GM21737 (cell line): ENCODE data around the gene DNAH1.

Experiments used
- ATAC-seq: cut with Tn5 transposase; IDR thresholded peaks from one replicate; pipeline ENCODE4 v1.9.1; 2021; ENCODE audit warnings: mild to moderate bottlenecking, moderate library complexity; ENCODE audit not compliant: unreplicated experiment

Gene DNAH1

DNA sequence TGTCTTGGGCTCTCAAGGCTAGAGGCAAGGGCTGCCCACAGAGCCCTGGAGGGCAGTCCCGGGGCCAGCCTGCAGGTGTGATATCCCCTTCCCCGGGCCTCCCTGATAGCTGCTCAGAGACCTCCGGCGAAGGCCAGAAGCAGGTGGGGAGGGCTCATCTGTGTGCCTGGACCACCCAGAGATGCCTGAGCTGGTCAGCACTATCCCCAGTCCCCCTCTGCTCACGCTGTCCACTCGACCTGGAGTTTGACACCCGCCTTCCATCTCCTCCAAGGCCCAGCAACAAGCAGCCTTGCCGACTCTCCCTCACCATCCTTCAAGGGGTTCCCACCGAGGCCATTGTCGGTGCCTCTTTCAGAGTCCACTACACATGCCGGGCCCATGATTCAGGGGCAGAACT is 39.4 kb downstream of the DNAH1 start:
- ATAC-seq = no peak

DNA sequence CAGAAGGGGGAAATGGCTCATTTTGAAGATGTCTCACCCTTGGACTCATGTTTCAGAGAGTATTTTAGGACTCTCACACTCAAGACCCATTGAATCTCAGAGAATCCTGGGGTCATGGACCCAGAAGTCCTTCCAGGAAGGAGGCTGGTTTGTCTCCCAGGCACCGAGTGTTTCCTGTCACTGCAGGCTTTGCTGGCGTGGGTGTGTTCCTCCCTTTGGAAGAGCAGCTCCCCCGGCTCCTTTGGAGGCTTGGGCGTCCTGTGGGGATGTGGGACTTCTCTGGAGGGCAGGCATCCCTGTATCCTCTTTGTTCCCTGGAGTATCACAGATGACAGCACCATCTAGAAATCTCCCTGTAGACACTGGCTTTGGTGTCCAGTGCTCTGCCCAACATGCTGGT is 40.0 kb downstream of the DNAH1 start:
- no peak for ATAC-seq

DNA sequence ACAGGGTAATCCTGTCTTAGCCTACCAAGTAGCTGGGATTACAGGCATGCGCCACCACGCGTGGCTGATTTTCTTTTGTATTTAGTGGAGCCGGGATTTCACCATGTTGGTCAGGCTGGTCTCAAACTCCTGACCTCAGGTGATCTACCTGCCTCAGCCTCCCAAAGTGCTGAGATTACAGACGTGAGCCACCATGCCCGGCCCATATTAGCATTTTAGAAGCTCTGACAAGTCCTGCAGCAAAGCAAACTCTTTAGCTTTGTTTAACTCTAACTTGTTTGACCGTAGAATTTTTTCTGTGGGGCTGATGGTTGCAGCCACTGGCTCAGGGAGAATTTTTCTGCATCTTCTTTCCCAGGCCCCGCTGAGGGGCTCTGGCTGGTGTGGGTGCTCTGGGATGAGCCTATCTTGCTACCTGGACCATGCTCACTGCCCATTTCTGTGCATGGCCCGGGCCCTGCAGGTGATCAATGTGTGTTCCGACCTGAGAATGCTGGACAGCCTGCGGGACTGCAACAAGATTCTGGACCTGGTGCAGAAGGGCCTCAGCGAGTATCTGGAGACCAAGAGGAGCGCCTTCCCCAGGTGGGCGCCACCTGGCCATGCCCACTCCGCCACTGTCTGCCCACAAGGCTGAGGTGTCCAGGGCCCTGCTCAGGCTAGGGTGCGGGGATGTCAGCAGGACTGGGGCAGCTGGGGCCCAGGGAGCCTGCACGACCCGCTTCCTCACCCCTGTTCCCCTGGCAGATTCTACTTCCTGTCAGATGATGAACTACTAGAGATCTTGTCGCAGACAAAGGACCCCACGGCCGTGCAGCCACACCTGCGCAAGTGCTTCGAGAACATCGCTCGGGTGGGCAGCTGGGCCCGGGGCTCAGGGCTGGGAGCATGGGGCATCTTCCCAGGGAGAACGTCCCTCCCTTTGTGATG is 41.3 kb downstream of the DNAH1 start:
- no peak for ATAC-seq

DNA sequence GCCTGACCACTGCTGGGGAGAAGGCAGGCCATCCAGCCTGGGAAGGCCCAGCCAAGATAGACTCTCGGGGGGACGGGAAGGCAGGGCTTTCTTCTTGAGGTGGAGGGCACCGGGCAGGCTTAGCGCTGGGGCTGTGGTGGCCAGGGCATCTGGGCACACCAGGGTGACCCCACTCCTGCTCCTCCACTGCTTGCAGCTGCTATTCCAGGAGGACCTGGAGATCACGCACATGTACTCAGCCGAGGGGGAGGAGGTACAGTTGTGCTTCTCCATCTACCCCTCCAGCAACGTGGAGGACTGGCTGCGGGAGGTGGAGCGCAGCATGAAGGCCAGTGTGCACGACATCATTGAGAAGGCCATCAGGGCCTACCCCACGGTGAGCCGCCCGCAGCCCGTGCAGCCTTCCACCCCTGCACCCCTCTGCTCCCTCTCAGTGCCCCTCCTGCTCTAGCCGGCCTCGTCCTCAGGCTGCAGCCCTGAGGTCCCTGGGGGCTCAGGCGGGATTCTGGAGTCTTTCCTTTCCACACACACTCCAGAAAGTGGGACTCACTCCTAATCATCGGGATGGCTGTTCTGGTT is 42.3 kb downstream of the DNAH1 start:
- ATAC-seq = no peak

DNA sequence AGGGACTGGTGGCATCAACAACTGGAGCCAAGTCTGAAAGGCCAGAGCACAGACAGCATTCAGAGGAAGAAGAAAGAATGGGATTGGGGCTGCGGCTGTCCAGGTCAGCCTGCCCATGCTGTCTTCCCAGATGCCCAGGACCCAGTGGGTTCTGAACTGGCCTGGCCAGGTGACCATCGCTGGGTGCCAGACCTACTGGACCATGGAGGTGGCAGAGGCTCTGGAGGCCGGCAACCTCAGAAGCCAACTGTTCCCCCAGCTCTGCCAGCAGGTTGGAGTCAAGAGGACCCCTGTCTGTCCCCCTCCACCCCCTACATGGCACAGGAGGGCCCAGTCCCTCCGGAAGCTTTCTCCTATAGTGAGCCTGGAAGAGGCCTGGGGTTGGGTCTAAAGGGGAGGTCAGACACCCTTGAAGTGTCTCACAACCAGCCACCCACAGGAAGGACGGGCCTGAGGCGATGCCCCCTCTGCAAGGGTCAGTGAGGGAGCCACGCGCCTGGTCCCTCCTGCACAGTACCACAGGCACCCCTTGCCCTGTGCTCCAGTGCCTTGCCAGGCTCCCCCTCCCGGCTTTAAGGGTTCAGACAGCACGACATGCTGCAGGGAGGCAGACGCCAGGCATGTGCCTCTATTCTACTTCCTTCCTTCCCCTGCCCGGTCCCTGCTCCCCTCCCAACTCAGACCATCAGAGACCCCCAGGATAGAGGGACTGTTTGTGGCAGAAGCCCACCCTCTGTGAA is 43.2 kb downstream of the DNAH1 start:
- ATAC-seq = no peak

DNA sequence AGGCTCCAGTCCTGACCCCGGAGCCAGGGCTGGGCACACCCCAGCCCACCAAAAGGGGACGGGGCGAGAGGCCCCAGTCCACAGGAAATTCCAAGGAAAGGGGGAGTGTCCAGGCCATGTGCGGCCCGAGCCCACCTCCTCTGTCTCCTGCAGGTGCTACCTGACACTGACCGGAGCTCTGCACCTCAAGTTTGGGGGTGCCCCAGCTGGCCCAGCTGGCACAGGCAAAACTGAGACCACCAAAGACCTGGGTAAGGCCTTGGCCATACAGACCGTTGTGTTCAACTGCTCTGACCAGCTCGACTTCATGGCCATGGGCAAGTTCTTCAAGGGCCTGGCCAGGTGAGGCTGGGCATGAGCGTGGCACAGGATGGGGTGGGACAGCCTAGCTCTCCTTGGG is 44.9 kb downstream of the DNAH1 start:
- ATAC-seq = no peak

DNA sequence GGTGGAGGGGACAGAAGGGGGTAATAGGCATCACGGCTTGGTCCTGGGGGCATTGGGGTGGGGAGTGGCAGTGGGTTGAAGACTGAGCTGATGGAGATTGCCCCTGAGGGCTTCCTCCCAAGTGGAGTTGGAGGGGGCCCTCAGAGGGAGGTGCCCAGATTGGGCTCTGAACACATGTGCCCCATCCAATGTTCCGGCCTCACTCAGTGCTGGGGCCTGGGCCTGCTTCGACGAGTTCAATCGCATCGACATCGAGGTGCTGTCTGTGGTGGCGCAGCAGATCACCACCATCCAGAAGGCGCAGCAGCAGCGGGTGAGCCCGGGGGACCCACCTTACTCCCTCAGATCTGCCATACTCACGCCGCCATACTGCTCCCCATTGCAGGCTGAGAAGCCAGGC is 45.3 kb downstream of the DNAH1 start:
- ATAC-seq = no peak

DNA sequence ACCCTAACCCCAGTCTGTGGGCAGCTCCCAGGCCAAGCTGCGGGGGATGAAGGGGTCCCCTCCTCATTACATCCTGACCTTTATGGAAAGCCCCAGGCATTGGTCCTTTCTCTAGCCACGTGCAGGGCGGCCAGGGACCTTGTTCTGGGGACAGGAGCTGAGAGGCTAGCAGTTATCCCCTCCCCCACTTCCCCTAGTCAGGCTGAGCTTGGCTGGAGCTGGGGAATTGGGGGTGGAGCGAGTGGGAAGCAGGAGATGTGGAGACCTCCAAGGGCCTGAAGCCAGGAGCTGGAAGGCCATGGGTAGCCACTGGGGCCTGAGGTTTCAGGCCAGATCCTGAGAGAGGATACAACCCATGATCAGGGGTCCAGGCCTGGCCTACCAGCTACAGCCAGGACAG is 45.8 kb downstream of the DNAH1 start:
- ATAC-seq = no peak

DNA sequence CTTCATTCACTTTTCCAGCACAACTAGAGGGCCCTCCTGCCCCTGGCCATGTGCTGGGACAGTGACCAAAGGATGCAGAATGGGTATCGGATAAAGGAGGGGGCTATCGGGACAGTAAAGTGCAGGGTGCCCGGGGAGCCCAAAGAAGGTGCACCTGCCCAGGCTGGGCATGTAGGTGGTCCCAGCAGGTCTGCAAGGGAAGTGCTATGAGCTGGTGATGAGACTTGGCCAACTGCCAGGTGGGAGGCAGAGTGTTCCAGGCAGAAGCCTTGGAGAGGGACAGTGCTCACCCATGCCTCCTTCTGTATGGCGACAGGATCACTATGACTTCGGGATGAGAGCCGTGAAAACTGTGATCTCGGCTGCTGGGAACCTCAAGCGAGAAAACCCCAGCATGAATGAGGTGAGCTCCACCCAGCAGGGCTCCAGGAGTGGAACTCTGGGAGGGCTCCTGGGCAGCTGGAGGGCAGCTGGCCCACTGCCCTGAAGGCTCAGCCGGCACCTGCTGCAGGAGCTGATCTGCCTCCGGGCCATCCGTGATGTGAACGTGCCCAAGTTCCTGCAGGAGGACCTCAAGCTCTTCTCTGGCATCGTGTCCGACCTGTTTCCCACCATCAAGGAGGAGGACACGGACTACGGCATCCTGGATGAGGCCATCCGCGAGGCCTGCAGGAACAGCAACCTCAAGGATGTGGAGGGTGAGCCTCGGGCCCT is 48.4 kb downstream of the DNAH1 start:
- no peak for ATAC-seq

DNA sequence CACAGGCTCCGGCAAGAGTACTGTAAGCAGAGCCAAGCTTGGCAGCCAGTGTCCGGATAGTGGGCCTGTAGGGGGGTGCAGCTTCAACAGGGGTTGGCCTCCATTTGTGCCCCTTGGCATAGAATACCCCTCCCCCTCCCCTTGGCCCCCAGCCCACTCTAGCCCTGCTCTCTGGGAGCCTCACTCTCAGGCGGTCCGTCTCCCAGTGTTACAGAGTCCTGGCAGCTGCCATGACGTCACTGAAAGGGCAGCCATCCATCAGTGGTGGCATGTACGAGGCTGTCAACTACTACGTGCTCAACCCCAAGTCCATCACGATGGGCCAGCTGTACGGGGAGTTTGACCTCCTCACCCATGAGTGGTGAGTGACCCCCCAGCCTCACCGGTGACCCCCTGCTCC is 50.4 kb downstream of the DNAH1 start:
- ATAC-seq = no peak

DNA sequence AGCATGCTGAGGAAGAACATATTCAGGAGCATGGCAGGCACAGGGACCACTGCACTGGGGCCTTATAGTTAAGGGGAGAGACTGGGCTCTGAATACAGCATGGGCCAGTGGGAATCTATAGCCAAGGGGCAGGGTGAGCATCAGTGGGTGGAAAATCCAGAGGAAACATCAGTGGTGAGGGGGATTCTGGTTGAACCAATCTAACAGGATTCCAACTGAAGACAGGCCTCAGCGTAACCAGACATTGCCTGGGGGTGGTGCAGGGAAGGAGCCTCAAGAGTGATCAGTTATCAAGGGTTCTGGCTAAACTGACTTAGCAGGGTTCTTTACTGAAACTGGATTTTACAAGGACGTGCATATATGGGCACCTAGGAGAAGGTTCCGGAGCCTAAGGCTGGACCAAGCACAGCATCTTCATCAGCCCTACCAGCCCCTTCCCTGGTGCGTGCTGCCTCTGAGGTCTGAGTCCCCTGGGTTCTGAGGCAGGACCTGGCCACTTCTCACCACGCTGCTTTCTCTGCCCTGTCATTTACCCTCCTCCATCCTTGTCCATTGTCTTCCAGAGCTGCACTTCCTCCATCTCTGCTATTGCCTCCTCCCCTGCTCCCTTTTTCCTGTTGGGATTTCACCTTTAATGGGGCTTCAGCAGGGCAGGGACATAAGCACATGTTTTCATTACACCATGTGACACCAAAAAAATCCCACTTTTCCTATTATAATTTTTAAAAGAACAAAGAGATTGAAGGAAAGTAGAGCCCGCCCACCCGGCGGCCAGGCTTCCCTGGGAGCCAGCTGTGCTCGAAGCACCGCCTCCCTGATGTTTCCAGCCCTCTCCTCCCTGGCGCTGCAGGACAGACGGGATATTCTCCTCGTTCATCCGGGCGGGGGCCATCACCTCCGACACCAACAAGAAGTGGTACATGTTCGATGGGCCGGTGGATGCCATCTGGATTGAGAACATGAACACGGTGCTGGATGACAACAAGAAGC is 52.1 kb downstream of the DNAH1 start:
- no peak for ATAC-seq

DNA sequence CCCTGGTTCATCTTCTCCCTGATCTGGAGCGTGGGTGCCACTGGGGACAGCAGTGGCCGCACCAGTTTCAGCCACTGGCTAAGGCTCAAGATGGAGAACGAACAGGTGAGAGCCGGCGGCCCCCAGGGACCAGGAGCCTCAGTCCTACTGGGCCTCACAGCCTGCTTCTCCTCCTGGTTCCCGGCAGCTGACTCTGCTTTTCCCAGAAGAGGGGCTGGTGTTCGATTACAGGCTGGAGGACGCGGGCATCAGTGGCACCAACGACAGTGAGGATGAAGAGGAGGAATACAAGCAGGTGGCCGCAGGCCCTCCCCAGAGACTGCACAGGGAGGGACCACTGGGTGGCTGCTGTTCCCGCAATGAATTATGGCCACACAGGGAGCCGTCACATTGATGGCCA is 54.4 kb downstream of the DNAH1 start:
- no peak for ATAC-seq

DNA sequence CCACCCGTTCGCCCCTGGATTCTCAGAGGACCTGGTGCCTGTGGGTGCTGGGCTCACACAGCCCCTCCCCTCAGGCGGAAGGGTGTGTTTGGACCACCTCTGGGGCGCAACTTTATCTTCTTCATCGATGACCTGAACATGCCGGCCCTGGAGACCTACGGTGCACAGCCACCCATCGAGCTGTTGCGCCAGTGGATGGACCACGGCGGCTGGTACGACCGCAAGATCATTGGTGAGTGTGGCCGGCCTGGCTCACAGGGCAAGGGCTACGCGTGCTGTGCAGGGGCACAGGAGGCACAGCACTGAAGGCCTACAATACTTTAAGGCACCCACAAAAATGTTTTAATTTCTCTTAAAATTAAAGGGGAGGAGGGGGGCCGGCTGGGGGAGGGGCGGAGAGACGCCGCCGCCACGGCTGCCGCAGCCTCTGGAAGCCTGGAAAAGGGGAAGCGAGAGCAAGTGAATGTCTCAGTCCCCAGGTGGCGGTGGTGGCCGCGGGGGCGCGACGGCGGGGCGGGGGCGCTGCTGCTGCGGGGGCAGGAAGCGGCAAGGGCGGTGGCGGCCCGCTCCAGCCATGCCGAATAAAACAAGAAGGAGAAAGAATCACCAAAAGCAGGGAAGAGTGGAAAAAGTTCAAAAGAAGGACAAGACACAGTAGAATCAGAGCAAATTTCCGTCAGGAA is 56.8 kb downstream of the DNAH1 start:
- ATAC-seq = no peak

DNA sequence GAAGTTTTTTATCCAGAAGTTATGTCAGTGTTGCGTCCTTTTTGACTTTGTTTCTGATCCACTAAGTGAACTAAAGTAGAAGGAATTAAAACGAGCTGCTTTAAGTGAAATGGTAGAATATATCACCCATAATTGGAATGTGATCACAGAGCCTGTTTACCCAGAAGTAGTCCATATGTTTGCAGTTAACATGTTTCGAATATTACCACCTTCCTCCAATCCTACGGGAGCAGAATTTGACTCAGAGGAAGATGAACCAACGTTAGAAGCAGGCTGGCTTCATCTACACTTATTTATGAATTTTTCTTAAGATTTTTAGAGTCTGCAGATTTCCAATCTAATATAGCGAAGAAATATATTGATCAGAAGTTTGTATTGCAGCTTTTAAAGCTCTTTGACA is 57.6 kb downstream of the DNAH1 start:
- ATAC-seq = no peak

DNA sequence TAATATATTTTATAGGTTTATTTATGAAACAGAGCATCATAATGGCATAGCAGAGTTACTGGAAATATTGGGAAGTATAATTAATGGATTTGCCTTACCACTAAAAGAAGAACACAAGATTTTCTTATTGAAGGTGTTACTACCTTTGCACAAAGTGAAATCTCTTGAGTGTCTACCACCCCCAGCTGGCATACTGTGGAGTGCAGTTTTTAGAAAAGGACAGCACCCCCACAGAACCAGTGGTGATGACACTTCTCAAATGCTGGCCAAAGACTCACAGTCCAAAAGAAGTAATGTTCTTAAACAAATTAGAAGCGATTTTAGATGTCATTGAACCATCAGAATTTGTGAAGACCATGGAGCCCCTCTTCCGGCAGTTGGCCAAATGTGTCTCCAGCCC is 58.1 kb downstream of the DNAH1 start:
- ATAC-seq = no peak

DNA sequence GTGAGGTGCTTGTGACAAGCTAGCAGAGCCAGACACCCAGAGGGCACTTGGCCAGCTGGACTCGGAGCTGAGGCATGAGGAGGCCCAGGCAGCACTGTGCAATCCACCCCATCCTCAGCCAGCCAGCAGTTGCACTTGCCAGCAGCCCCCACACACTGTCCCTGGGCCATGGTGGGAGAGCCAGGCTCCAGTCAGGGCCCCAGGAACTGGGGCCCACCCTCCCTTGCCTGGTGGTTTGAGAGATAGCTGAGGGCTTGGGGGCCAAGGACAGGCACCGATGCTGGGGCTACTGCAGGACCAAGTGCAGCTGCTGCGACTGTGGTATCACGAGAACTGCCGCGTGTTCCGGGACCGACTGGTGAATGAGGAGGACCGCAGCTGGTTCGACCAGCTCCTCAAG is 63.5 kb downstream of the DNAH1 start:
- ATAC-seq = no peak

DNA sequence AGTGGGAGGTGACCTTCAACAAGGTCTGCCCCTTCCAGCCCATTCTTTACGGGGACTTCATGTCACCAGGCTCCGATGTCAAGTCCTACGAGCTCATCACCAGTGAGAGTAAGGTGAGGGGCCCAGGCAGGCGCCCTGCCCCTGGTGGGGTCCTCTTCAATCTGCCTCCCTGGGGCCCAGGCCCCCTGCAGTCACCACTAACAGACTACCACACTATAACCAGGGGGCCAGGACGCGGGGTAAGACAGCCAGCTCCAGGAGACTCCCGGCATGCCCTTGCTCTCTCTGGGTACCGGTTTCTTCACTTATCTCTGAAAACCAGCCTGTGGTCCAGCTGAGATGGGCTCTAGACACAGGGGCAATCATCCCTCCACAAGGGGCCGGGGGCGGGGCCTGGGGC is 63.9 kb downstream of the DNAH1 start:
- ATAC-seq = no peak

DNA sequence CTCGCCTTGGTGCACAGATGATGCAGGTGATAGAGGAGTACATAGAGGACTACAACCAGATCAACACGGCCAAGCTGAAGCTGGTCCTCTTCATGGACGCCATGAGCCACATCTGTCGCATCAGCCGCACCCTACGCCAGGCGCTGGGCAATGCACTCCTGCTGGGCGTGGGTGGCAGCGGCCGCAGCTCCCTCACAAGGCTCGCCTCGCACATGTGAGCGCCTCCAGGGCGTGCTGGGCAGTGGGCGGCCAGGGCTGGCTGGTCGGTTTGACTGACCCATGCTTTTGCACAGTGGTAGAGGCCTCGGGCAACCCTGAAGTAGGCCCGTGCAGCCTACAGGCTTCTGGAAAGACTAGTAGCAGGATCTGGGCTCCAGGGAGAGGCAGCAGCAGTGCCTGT is 65.5 kb downstream of the DNAH1 start:
- ATAC-seq = no peak

DNA sequence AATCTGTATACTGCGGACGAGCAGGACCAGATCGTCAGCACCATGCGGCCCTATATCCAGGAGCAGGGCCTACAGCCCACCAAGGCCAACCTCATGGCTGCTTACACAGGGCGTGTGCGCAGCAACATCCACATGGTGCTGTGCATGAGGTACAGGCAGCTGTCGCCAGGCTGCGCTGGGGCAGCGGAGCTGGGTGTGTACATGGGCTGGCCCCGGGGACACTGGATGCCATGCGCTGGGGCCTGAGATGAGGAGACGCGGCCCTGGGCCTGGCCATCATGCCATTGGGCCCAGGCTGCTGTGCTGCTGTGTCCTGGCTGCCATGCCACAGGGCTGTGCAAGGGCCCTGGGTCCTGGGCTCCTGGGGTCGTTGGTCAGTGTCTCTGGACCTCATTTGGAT is 67.3 kb downstream of the DNAH1 start:
- ATAC-seq = no peak
